Erythroblast (primary cell): Measurements from ENCODE around the gene PXMP4.

Experiments used
- GATA1 ChIP-seq: IDR thresholded peaks from 2 replicates; pipeline ENCODE4 v1.6.1; 2011; ENCODE audit warnings: low read depth, mild to moderate bottlenecking, control low read depth, low read length, moderate library complexity
- POLR2A ChIP-seq: IDR thresholded peaks from 2 replicates; pipeline ENCODE4 v1.6.1; 2011; ENCODE audit warnings: mild to moderate bottlenecking, low read length

DNA sequence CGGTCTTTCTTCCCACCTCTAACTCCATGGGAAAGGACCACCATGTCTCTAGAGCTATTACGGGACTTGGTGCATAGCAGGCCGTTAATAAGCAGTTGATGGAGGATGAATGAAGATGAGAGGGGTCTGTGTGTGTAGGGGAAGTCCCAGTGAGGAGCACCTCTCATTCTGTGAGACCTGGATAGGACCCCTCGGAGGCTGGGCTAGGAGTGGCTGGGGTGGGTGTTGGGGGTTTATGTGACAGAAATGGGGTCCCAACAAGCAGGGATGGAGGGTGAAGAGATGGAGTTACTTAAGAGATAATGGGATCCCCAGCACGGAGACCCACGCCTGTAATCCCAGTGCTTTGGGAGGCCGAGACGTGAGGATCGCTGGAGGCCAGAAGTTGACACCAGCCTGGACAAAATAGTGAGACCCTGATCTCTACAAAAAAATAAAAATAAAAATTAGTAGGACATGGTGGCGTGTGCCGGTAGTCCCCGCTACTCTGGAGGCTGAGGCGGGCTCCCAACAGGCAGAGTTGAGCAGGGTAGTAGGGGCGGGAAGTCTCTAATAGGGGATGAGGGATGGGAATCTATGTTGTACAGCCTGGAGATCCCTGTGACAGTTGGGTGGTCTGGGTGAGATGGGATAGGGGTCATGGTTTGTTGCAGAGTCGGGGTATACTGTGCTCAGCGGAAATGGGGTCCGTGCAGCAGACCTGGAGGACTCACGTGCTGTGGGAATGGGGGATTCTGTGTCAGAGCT, 11.0 kb upstream of the PXMP4 start:
- TF ChIP-seq POLR2A = no peak
- no peak for TF ChIP-seq GATA1
